HepG2 (cell line): ENCODE measurements around the gene WWC1. TPM values are rescaled to one million over a fixed set of nuclear protein-coding genes. Genes with fewer than 3 reads are reported as not detected.

Source experiments
- AHDC1 ChIP-seq: sonication (generic); formaldehyde crosslinking; IDR thresholded peaks from 2 replicates; pipeline ENCODE4 v1.5.1; 2020; ENCODE audit warnings: mild to moderate bottlenecking, missing genetic modification reagents, borderline replicate concordance
- ERF ChIP-seq: IDR thresholded peaks from 2 replicates; pipeline ENCODE4 v1.6.1; 2018; ENCODE audit warnings: missing biosample characterization, missing genetic modification reagents
- GPBP1L1 ChIP-seq: sonication (generic); formaldehyde crosslinking; IDR thresholded peaks from 2 replicates; pipeline ENCODE4 v1.5.0; 2020; ENCODE audit warnings: mild to moderate bottlenecking, missing genetic modification reagents
- HNRNPK ChIP-seq: fragments of 200-400 bp; formaldehyde crosslinking; IDR thresholded peaks from 2 replicates; pipeline ENCODE4 v1.6.1; 2018; ENCODE audit warnings: low read length, low read depth, moderate library complexity, mild to moderate bottlenecking; ENCODE audit not compliant: poor library complexity, severe bottlenecking
- ONECUT2 ChIP-seq: sonication (generic); formaldehyde crosslinking; IDR thresholded peaks from 2 replicates; pipeline ENCODE4 v1.4.0; 2020; ENCODE audit warnings: missing genetic modification reagents
- TBP ChIP-seq: sonication (generic); formaldehyde crosslinking; IDR thresholded peaks from 2 replicates; pipeline ENCODE4 v1.5.0; 2020; ENCODE audit warnings: missing genetic modification reagents
- TCF12 ChIP-seq, 2 experiments: fragments of 450-650 bp in 1 of 2; sonication (generic) in 1 of 2; formaldehyde crosslinking in 1 of 2; IDR thresholded peaks; 2 replicates each; pipeline versions ENCODE4 v1.6.1 to v1.8.0; 2017 to 2022; ENCODE audit warnings: antibody characterized with exemption in 1 of 2, mild to moderate bottlenecking in 1 of 2, missing genetic modification reagents in 1 of 2, moderate library complexity in 1 of 2
- THAP9 ChIP-seq: sonication (generic); formaldehyde crosslinking; IDR thresholded peaks from 2 replicates; pipeline ENCODE4; 2020; ENCODE audit warnings: missing genetic modification reagents, mild to moderate bottlenecking, borderline replicate concordance
- ZFP90 ChIP-seq: sonication (generic); formaldehyde crosslinking; IDR thresholded peaks from 2 replicates; pipeline ENCODE4 v1.8.0; 2022; ENCODE audit warnings: missing genetic modification reagents, mild to moderate bottlenecking, inconsistent platforms, borderline replicate concordance
- ZNF136 ChIP-seq: sonication (generic); formaldehyde crosslinking; IDR thresholded peaks from 2 replicates; pipeline ENCODE4 v1.8.1; 2022; ENCODE audit warnings: low read depth, mild to moderate bottlenecking, moderate library complexity, missing genetic modification reagents
- ZNF800 ChIP-seq: sonication (generic); formaldehyde crosslinking; IDR thresholded peaks from 2 replicates; pipeline ENCODE4 v1.4.0; 2020; ENCODE audit warnings: missing genetic modification reagents
- ZSCAN22 ChIP-seq: sonication (generic); formaldehyde crosslinking; IDR thresholded peaks from 2 replicates; pipeline ENCODE4 v1.4.0; 2020; ENCODE audit warnings: mild to moderate bottlenecking, missing genetic modification reagents
- polyA plus RNA-seq, 8 experiments: library from polyadenylated mRNA; depleted of rRNA in 3 of 8; stranded (reverse) in 7 of 8; unstranded in 1 of 8; fragments of >200 nt; fragmentation: Illumina TruSeq in 4 of 8; extraction: Trizol in 4 of 8; gene quantifications; 2 replicates each; pipeline versions ENCODE4 v1.2.1 to v1.2.3, GENCODE V29; 2011 to 2016; ENCODE audit warnings: low read depth in 4 of 8, missing spikeins in 1 of 8, mixed read lengths in 1 of 8; ENCODE audit not compliant: insufficient read depth in 1 of 8
- total RNA-seq, 5 experiments: library from RNA; depleted of rRNA; stranded (reverse); fragments of >200 nt; fragmentation: Illumina TruSeq; extraction: Trizol; gene quantifications; 2 replicates each; pipeline ENCODE4 v1.2.3, GENCODE V29; 2016; ENCODE audit warnings: low read depth in 1 of 5
- TF ChIP-seq, protein P1 (sequence below): IDR thresholded peaks from 2 replicates; pipeline ENCODE4 v1.6.1; 2016; ENCODE audit warnings: missing compliant biosample characterization, missing genetic modification reagents, borderline replicate concordance

The WWC1 gene
- total and polyA plus RNA-seq, 2 of the 13 experiments (the other 11 are each of a cell fraction or from before 2014, with no cell fraction given) = 8.3 to 17.9 TPM

- TF ChIP-seq, protein P1, sequence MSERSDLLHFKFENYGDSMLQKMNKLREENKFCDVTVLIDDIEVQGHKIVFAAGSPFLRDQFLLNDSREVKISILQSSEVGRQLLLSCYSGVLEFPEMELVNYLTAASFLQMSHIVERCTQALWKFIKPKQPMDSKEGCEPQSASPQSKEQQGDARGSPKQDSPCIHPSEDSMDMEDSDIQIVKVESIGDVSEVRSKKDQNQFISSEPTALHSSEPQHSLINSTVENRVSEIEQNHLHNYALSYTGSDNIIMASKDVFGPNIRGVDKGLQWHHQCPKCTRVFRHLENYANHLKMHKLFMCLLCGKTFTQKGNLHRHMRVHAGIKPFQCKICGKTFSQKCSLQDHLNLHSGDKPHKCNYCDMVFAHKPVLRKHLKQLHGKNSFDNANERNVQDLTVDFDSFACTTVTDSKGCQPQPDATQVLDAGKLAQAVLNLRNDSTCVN (CRISPR knock-in tag) = peak; percentile 97
- no peak for TF ChIP-seq ZNF800
- peak; percentile 87; the same call in 1 of the 2 replicates for TF ChIP-seq AHDC1 (CRISPR knock-in tag)
- TF ChIP-seq ZSCAN22 = no peak
- no peak for TF ChIP-seq ZNF136
- no peak for TF ChIP-seq ONECUT2 (CRISPR knock-in tag)
- no peak for TF ChIP-seq TBP (CRISPR knock-in tag)
- TF ChIP-seq ERF (CRISPR knock-in tag) = peak; percentile 71
- no peak for TF ChIP-seq TCF12 (IDR thresholded peaks at IDR 0.05)
- 0 out of 2 replicates have a peak, but pooled peaks have one; percentile 18 for TF ChIP-seq TCF12 (CRISPR knock-in tag; IDR thresholded peaks at IDR 0.05)
- no peak for TF ChIP-seq THAP9
- no peak for TF ChIP-seq HNRNPK
- no peak for TF ChIP-seq GPBP1L1 (CRISPR knock-in tag)
- TF ChIP-seq ZFP90 (CRISPR knock-in tag) = peak; percentile 53; the same call in 1 of the 2 replicates
These were observed 70.8 kb downstream of the WWC1 start (continued) for GRCh38 chr5:168362097-168362885.
